Heart left ventricle (tissue), 16 donors: Measurements from ENCODE around the gene ACTR1B. TPM values are rescaled to one million over a fixed set of nuclear protein-coding genes. Genes with fewer than 3 reads are reported as not detected.
"Not testable (repeated sequence)": the region's sequence is repeated elsewhere in the genome, so short reads cannot be mapped to it uniquely, and the experiment has no call there.

Source experiments
- ATAC-seq, 4 donors: fragments of 200-7000 bp; cut with Tn5 transposase; one replicate each; pipeline ENCODE4 v1.9.1; 2020 to 2022; ENCODE audit warnings: moderate library complexity in 4 of 4, mild to moderate bottlenecking in 3 of 4, moderate number of reproducible peaks in 1 of 4
- DNase-seq, 5 donors: peaks; one replicate each; pipeline ENCODE4 v3.0.0-alpha.2; 2020
- H3K27ac ChIP-seq, 12 donors: fragments of 200-600 bp; sonication (generic) in 4 of 12; one replicate each; pipeline versions ENCODE4 v1.5.0 to v1.8.0; 2016 to 2022; ENCODE audit warnings: mild to moderate bottlenecking in 2 of 12
- H3K27me3 ChIP-seq, 9 donors: fragments of 200-600 bp; sonication (generic) in 2 of 9; one replicate each; pipeline versions ENCODE4 v1.5.1 to v1.8.0; 2016 to 2022; ENCODE audit warnings: mild to moderate bottlenecking in 3 of 9
- H3K36me3 ChIP-seq, 9 donors: fragments of 200-600 bp; sonication (generic) in 2 of 9; one replicate each; pipeline versions ENCODE4 v1.5.0 to v1.8.0; 2018 to 2022; ENCODE audit warnings: mild to moderate bottlenecking in 2 of 9
- H3K4me1 ChIP-seq, 12 donors: fragments of 200-600 bp; sonication (generic) in 4 of 12; one replicate each; pipeline versions ENCODE4 v1.5.0 to v1.8.0; 2016 to 2022; ENCODE audit warnings: mild to moderate bottlenecking in 3 of 12
- H3K4me3 ChIP-seq, 12 donors: fragments of 200-600 bp; sonication (generic) in 4 of 12; one replicate each; pipeline versions ENCODE4 v1.5.0 to v1.8.0; 2017 to 2022; ENCODE audit warnings: mild to moderate bottlenecking in 9 of 12, moderate library complexity in 4 of 12
- H3K9me3 ChIP-seq, 12 donors: fragments of 200-600 bp; sonication (generic) in 4 of 12; one replicate each; pipeline versions ENCODE4 v1.5.0 to v1.8.0; 2016 to 2022; ENCODE audit warnings: mild to moderate bottlenecking in 1 of 12
- CTCF ChIP-seq, 12 donors: fragments of 200-600 bp; sonication (generic) in 4 of 12; IDR thresholded peaks; one replicate each; pipeline versions ENCODE4 v1.5.0 to v1.8.0; 2018 to 2022; ENCODE audit warnings: antibody characterized with exemption in 12 of 12, mild to moderate bottlenecking in 5 of 12
- POLR2A ChIP-seq, 2 donors: fragments of 450-650 bp; IDR thresholded peaks; one replicate each; pipeline ENCODE4 v1.6.1; 2017; ENCODE audit warnings: antibody characterized with exemption in 2 of 2, mild to moderate bottlenecking in 2 of 2, moderate library complexity in 2 of 2
- WGBS, 4 donors: extraction: QIAGEN DNeasy Blood & Tissue Kit in 2 of 4; methylation state at CpG; one replicate each; pipeline versions ENCODE4 v1.1.5 to v1.1.7; 2013 to 2018; 5-methylcytosine and 5-hydroxymethylcytosine counted together
- intact Hi-C, 10 donors: fragments of 100-400 bp; cut with DNase I; formaldehyde crosslinking; loops; one replicate each; pipeline versions ENCODE4 v1.11.1 to v1.14.2; 2022
- polyA plus RNA-seq, 2 donors: library from polyadenylated mRNA; stranded (reverse); fragments of 200-250 nt; gene quantifications; one replicate each; pipeline ENCODE4 v1.2.3, GENCODE V29; 2013
- total RNA-seq, 9 donors: library from RNA; depleted of rRNA in 2 of 9; stranded (reverse); fragments of >200 nt in 2 of 9; fragmentation: NEBNext Ultra II Directional in 3 of 9; extraction: Animal tissue kit (Norgen Biotek cat#: 25700) in 3 of 9; gene quantifications; one replicate each; pipeline versions ENCODE4 v1.1.0 to v1.2.4, GENCODE V29; 2016 to 2023
- donor health status: ischemic (EF 13 %, LVEDD 7.1; RV severe dilation, severe dysfunction).
- donor health status: healthy with polysubstance abuse.
- donor health status: DM: no; HTN: yes; CAD: no.
- donor health status: DM: no; HTN: no; CAD: no.
- donor health status: ischemic (EF 25% LVEDD 6.9; RV normal size, moderate dysfunction).
- donor health status: ischemic (EF 25% LVEDD 5.7; RV mildly dilated, moderate dysfunction).
- donor health status: healthy.
- donor health status: DM: yes; HTN: yes; CAD: no.
- donor health status: ischemic (EF 35%, LVEDD 5.7; RV mildly dilated, moderate dysfunction).
- donor health status: nonischemic (EF 11% LVEDD 7.7; RV severe dilation, severe dysfunction).
- donor health status: DM: yes; HTN: yes; CAD: no.
- donor health status: PGD.
- donor health status: ischemic (EF 29% LVEDD 5.4; RV normal size, mild dysfunction).
- donor health status: nonischemic (EF 23%, LVEDD 6.1; RV moderate dilation, normal function).

The ACTR1B gene
- total and polyA plus RNA-seq, 11 donors = 48.7 to 94.9 (median 74.9) TPM

DNA sequence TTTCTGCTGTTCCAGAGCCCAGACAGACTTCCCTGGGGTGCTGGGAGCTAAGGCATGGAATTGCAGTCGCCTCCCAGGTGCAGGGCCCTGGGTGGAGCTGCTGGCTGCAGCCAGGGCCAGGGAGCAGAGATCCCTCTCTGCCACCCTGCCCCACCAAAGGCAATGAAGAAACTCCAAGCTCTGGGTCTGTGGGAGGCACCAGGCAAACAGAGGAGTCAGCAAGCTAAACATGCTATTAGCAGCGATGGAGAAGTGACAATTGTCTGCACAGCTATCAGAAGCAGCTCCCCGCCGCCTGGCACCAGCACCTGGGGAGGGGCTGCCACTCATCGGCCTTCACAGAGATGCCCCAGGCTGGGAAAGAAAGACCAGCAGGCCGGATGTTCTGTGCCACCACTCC lies 45.9 kb downstream of the ACTR1B start:
- no peaks in the 10 kb centered on the region for H3K36me3 ChIP-seq
- WGBS, 4 donors = 92 to 94% (median 93%) methylated on average over 5 to 6 of the region's 6 CpGs
- H3K27me3 ChIP-seq = no peaks in the 10 kb centered on the region
- no peak for TF ChIP-seq POLR2A (IDR thresholded peaks at IDR 0.05)
- TF ChIP-seq CTCF (IDR thresholded peaks at IDR 0.05) = no peak
- intact Hi-C loops = no loop called here
- H3K4me3 ChIP-seq = no peak overlapping the region
- ATAC-seq = no peak
- H3K27ac ChIP-seq = no peak overlapping the region
- H3K4me1 ChIP-seq = no peaks in the 10 kb centered on the region
- no peak for DNase-seq
- no peaks in the 10 kb centered on the region for H3K9me3 ChIP-seq

GRCh38 chr2:97615746-97616145 lies 48.1 kb downstream of the ACTR1B start:
- H3K36me3 ChIP-seq, DNase-seq, H3K4me3 ChIP-seq, H3K27ac ChIP-seq, H3K27me3 ChIP-seq, H3K4me1 ChIP-seq, H3K9me3 ChIP-seq, intact Hi-C loops: not testable (repeated sequence)
- peak in 1 of 4 donors; percentile 31 for ATAC-seq
- WGBS, 4 donors = 46 to 47% methylated on average over 3 of the region's 8 CpGs; no CpG with 5 or more reads in 2 of the 4 donors

GRCh38 chr2:97611895-97612294 lies 51.9 kb downstream of the ACTR1B start:
- H3K4me3 ChIP-seq, H3K27me3 ChIP-seq, intact Hi-C loops, ATAC-seq, H3K36me3 ChIP-seq, DNase-seq, H3K27ac ChIP-seq, H3K4me1 ChIP-seq, H3K9me3 ChIP-seq: not testable (repeated sequence)
- 69 to 72% methylated on average over 2 to 3 of the region's 7 CpGs; no CpG with 5 or more reads in 2 of the 4 donors for WGBS, 4 donors

DNA sequence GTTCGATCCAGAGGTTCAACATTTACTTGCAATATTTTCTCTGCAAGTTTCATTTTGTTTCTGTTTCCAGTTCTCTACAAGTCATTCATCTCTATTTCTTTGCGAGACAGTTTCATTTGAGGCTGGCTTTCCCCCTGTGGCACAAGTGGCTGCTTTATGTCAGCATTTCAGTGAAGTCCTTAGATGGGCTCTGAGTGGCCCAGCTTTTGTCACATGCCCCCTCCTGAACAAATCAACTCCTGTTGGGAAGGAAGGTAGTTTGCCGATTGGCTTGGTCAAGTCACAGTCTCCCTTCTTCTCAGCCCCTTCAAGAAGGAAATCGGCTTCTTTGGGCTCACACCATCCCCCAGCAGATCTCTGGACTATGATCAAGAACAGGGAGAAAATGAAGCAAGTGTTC lies 55.1 kb downstream of the ACTR1B start:
- H3K27ac ChIP-seq, DNase-seq, ATAC-seq, intact Hi-C loops, H3K27me3 ChIP-seq, H3K9me3 ChIP-seq, H3K4me3 ChIP-seq, H3K36me3 ChIP-seq, H3K4me1 ChIP-seq: not testable (repeated sequence)
- 83 to 87% (median 84%) methylated on average over 4 of the region's 4 CpGs for WGBS, 4 donors

Other genes starting within 250 kb of the ACTR1B start
- gene ANKRD36B, start 74.2 kb downstream of the ACTR1B start, total RNA-seq = 1 to 10 TPM; 1.4 to 8.0 (median 4.1) TPM
- 1 to 10 TPM; 1.2 to 5.4 TPM for gene ANKRD36B, start 74.2 kb downstream of the ACTR1B start, polyA plus RNA-seq
- gene COX5B, start 18.0 kb downstream of the ACTR1B start, total RNA-seq = 1,000 to 10,000 TPM in 7 of 9 donors, 100 to 1,000 TPM in 2; 745 to 2,539 (median 1,214) TPM
- gene COX5B, start 18.0 kb downstream of the ACTR1B start, polyA plus RNA-seq = 1,000 to 10,000 TPM; 1,226 to 4,214 TPM
- 1 to 10 TPM; 1.7 to 3.9 (median 2.4) TPM for gene C2orf92, start 5.7 kb upstream of the ACTR1B start, total RNA-seq
- gene C2orf92, start 5.7 kb upstream of the ACTR1B start, polyA plus RNA-seq = 10 to 100 TPM in 1 of 2 donors, under 1 TPM in 1; 0.89 to 11.0 TPM
- gene ZAP70, start 49.5 kb upstream of the ACTR1B start, total RNA-seq = 10 to 100 TPM in 1 of 9 donors, 1 to 10 TPM in 2, under 1 TPM in 5, not detected in 1; 0.16 to 13.5 (median 0.87) TPM
- gene ZAP70, start 49.5 kb upstream of the ACTR1B start, polyA plus RNA-seq = under 1 TPM; 0.58 to 0.65 TPM